Endodermal cell (in vitro differentiated cells): ENCODE measurements around the gene CMIP. TPM values are rescaled to one million over a fixed set of nuclear protein-coding genes. Genes with fewer than 3 reads are reported as not detected.

Experiments used
- DNase-seq: peaks from one replicate; pipeline ENCODE4 v3.0.0-alpha.2; 2017
- H3K27ac ChIP-seq: 2 replicates; pipeline ENCODE4 v1.5.1; 2013; ENCODE audit warnings: mild to moderate bottlenecking, low read depth, low read length, moderate library complexity
- H3K27me3 ChIP-seq: 2 replicates; pipeline ENCODE4 v1.6.1; 2013; ENCODE audit warnings: mild to moderate bottlenecking, low read length, moderate library complexity; ENCODE audit not compliant: insufficient read depth, control insufficient read depth, poor library complexity, severe bottlenecking
- H3K36me3 ChIP-seq: 2 replicates; pipeline ENCODE4 v1.7.0; 2013; ENCODE audit warnings: mild to moderate bottlenecking, low read length, moderate library complexity; ENCODE audit not compliant: control insufficient read depth, insufficient read depth
- H3K4me1 ChIP-seq: one replicate; pipeline ENCODE4 v1.7.0; 2013; ENCODE audit warnings: low read length; ENCODE audit not compliant: control insufficient read depth, insufficient read depth
- H3K4me3 ChIP-seq: 2 replicates; pipeline ENCODE4 v1.5.1; 2013; ENCODE audit warnings: mild to moderate bottlenecking, low read length, moderate library complexity
- H3K9ac ChIP-seq: 2 replicates; pipeline ENCODE4 v1.6.1; 2013; ENCODE audit warnings: mild to moderate bottlenecking, low read length, moderate library complexity; ENCODE audit not compliant: poor library complexity, severe bottlenecking; ENCODE audit errors: extremely low read depth
- H3K9me3 ChIP-seq: 2 replicates; pipeline ENCODE4 v1.6.1; 2013; ENCODE audit warnings: mild to moderate bottlenecking, low read length, moderate library complexity; ENCODE audit not compliant: control insufficient read depth
- H3K27ac Mint-ChIP-seq: 2 replicates; pipeline ENCODE4 v1.8.0; 2020; ENCODE audit warnings: mixed read lengths
- H3K27me3 Mint-ChIP-seq: 2 replicates; pipeline ENCODE4 v1.8.0; 2021; ENCODE audit warnings: mild to moderate bottlenecking, mixed read lengths; ENCODE audit not compliant: insufficient read depth
- H3K36me3 Mint-ChIP-seq: 2 replicates; pipeline ENCODE4 v1.8.0; 2020; ENCODE audit warnings: low read depth, mixed read lengths
- H3K4me1 Mint-ChIP-seq: 2 replicates; pipeline ENCODE4 v1.8.0; 2020; ENCODE audit warnings: mixed read lengths
- H3K4me3 Mint-ChIP-seq: 2 replicates; pipeline ENCODE4 v1.8.0; 2020; ENCODE audit warnings: mild to moderate bottlenecking, moderate library complexity, mixed read lengths
- H3K9me3 Mint-ChIP-seq: 2 replicates; pipeline ENCODE4 v1.8.0; 2020; ENCODE audit warnings: mild to moderate bottlenecking, mixed read lengths
- CTCF ChIP-seq: fragments of 200-600 bp; sonication (generic); conservative IDR thresholded peaks from 2 replicates; pipeline ENCODE4 v1.5.0; 2021; ENCODE audit warnings: antibody characterized with exemption, mild to moderate bottlenecking
- WGBS, 2 experiments: methylation state at CpG; one replicate each; pipeline versions ENCODE4 v1.1.5 to v1.1.7; 2013; ENCODE audit warnings: missing lambda C conversion rate in 2 of 2, mixed read lengths in 1 of 2; ENCODE audit not compliant: insufficient coverage in 1 of 2, insufficient read length in 1 of 2; 5-methylcytosine and 5-hydroxymethylcytosine counted together
- total RNA-seq, 2 donors: library from RNA; stranded (reverse); fragmentation: NEBNext Ultra II Directional in 1 of 2; extraction: Animal tissue kit (Norgen Biotek cat#: 25700) in 1 of 2; gene quantifications; 2 replicates in 1 of 2; 3 replicates in 1 of 2; pipeline ENCODE4 v1.2.1, GENCODE V29; 2021

Gene CMIP
- total RNA-seq, 2 donors from 2014 or later, result 64.0 to 64.7 TPM

DNA sequence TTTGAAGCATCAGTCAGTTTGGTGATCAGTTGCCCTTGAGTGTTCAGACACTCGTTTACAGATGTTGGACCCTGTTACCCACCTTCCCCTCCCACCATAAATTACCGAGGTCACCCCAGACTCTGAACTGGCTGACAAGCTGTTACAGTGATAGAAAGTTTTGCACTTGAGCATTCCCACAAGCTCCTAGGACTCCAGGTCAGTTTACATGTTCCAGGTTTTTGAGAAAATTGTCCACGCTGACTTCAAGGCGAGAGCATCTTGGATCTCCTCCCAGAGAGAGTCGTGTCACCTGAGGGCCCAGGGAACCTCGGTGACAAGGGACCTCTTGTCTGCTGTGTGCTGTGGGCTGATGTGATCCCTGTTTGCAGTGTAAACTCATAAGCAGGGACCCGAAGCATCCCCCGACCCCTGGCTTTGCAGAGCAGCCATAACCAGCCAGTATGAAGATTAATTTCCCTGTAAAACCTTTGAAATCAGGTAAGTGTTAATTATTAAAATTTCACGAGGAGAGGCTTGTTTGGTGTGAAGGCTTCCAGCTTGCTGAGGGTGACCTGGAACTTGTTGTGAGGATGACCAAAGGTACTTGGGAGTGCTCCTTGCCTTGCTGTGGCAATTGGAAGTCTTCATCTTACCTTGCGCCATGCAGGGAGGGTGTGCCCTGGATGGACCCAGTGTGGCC lies 91.2 kb downstream of the CMIP start:
- Mint-ChIP-seq H3K4me1 (peaks cover 16% of the 10 kb centered on the region), H3K27ac (peak overlapping the region; percentile 64), H3K9me3 (no peaks in the 10 kb centered on the region), H3K36me3 (peaks cover 12% of the 10 kb centered on the region), H3K4me3 (no peak overlapping the region), H3K27me3 (no peaks in the 10 kb centered on the region)
- no peak for DNase-seq
- Histone ChIP-seq H3K9ac (no peak overlapping the region), H3K4me3 (no peak overlapping the region), H3K9me3 (no peaks in the 10 kb centered on the region), H3K4me1 (no peaks in the 10 kb centered on the region), H3K36me3 (peaks cover 19% of the 10 kb centered on the region), H3K27ac (no peak overlapping the region), H3K27me3 (no peaks in the 10 kb centered on the region)
- TF ChIP-seq CTCF, result no peak
- 92 to 93% methylated on average over 10 of the region's 10 CpGs for WGBS, 2 experiments

DNA sequence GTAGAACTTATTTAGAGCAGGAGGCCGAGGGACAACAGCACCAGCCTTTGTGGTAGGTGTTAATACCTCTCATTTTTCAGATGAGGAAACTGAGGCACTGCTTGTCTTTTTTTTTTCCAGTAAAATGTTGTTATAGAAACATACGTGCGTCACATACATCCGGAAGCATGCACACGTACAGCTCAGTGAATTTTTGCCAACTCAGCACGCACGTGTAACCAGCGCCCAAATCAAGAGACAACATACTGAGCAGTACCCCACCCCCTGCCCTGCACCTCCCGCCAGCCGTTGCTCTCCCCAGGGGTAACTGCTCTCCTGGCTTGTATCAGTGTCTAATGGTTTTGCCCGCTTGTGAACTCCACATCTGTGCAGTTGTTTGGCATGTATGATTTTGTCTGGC lies 92.0 kb downstream of the CMIP start:
- Histone ChIP-seq H3K4me1 (no peaks in the 10 kb centered on the region), H3K27me3 (no peaks in the 10 kb centered on the region), H3K27ac (no peak overlapping the region), H3K9me3 (no peaks in the 10 kb centered on the region), H3K4me3 (no peak overlapping the region), H3K36me3 (peaks cover 14% of the 10 kb centered on the region), H3K9ac (no peak overlapping the region)
- Mint-ChIP-seq H3K27ac (no peak overlapping the region), H3K27me3 (no peaks in the 10 kb centered on the region), H3K9me3 (no peaks in the 10 kb centered on the region), H3K4me1 (peaks cover 21% of the 10 kb centered on the region), H3K4me3 (no peak overlapping the region), H3K36me3 (peaks cover 12% of the 10 kb centered on the region)
- no peak for TF ChIP-seq CTCF
- DNase-seq, result no peak
- WGBS, 2 experiments, result 94 to 96% methylated on average over 10 to 11 of the region's 11 CpGs

DNA sequence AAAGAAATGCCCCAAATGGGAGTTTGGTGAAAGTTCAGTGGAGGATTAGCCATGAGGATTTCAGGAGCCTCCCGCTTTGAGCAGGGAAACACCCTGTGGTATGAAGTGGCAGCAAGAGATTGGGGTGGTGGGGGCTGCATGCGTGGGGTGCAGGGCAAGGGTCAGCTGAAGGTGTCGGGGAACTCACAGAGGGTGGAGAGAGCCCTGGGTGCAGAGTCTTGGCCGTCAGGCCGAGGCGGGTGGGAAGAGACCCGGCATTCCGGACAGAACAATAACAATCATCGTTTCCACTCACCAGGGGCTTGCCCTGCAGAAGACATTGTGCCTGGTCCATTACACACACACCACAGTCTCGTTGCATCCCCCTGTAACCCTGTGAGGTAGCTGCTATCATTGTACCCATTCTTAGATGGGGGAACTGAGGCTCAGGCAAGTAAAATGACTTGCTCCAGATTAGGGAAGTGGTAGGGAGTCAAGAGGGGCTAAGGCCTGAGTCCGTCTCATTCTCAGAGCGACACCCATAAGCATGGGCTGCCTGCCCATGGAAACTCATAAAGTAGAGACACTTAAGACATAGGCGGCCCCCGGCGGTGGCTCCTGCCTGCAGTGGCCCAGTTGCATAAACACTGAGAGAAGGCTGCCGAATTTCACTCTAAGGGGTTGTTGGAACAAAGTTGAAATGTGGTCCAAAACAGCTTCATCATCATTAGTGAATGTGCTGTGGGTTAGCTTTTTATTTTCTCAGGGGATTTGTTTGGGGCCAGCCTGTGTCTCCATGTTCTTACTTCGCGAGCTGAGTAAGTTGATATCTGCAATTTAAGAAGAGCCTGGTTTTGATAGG lies 93.3 kb downstream of the CMIP start:
- no peaks in the 10 kb centered on the region for H3K9me3 Mint-ChIP-seq
- Histone ChIP-seq H3K27ac (no peak overlapping the region), H3K9ac (no peak overlapping the region), H3K36me3 (peaks cover 14% of the 10 kb centered on the region), H3K9me3 (no peaks in the 10 kb centered on the region), H3K4me3 (no peak overlapping the region), H3K27me3 (no peaks in the 10 kb centered on the region), H3K4me1 (peaks cover 3% of the 10 kb centered on the region)
- no peak for DNase-seq
- H3K27me3 Mint-ChIP-seq, result no peaks in the 10 kb centered on the region
- H3K36me3 Mint-ChIP-seq, result peaks cover 12% of the 10 kb centered on the region
- H3K4me3 Mint-ChIP-seq, result no peak overlapping the region
- WGBS, 2 experiments, result 92 to 99% methylated on average over 12 to 18 of the region's 18 CpGs
- TF ChIP-seq CTCF, result no peak
- no peak overlapping the region for H3K27ac Mint-ChIP-seq
- peaks cover 30% of the 10 kb centered on the region for H3K4me1 Mint-ChIP-seq
